Cardiac fibroblast (primary cell): ENCODE data around the gene EPHA2.
"Not testable (repeated sequence)": the region's sequence is repeated elsewhere in the genome, so short reads cannot be mapped to it uniquely, and the experiment has no call there.

ENCODE experiments used
- DNase-seq, 2 donors: peaks; one replicate each; pipeline versions ENCODE4 v3.0.0 to v3.0.0-alpha.2; 2010; ENCODE audit warnings: low read depth in 2 of 2
- H3K4me3 ChIP-seq, 2 donors: replicated peaks in 1 of 2; 1 replicate in 1 of 2; 2 replicates in 1 of 2; pipeline ENCODE4 v1.5.1; 2011; ENCODE audit warnings: low read depth in 2 of 2, low read length in 2 of 2, mild to moderate bottlenecking in 2 of 2, moderate library complexity in 1 of 2
- TF ChIP-seq, protein P1 (sequence below): IDR thresholded peaks from one replicate; pipeline ENCODE4 v1.5.1; 2011; ENCODE audit warnings: low read depth, mild to moderate bottlenecking, low read length, inconsistent platforms

Gene EPHA2

DNA sequence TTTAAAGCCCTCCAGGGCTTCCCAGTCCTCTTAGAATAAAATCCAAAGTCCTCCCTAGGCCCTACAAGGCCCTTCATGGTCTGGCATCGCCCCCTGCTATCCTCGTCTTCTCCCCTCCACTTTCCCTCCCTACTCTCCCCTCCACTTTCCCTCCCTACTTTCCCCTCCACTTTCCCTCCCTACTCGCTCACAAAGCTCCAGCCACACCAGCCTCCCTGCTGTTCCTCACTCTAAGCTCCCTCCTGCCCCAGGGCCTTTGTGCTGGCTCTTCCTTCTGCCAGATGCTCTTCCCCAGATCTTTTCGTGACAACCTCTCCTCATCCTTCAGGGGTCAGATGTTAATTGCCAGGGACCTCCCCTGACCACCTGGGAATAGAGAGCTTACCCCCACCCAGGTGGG, 43.8 kb upstream of the EPHA2 start:
- TF ChIP-seq, protein P1, sequence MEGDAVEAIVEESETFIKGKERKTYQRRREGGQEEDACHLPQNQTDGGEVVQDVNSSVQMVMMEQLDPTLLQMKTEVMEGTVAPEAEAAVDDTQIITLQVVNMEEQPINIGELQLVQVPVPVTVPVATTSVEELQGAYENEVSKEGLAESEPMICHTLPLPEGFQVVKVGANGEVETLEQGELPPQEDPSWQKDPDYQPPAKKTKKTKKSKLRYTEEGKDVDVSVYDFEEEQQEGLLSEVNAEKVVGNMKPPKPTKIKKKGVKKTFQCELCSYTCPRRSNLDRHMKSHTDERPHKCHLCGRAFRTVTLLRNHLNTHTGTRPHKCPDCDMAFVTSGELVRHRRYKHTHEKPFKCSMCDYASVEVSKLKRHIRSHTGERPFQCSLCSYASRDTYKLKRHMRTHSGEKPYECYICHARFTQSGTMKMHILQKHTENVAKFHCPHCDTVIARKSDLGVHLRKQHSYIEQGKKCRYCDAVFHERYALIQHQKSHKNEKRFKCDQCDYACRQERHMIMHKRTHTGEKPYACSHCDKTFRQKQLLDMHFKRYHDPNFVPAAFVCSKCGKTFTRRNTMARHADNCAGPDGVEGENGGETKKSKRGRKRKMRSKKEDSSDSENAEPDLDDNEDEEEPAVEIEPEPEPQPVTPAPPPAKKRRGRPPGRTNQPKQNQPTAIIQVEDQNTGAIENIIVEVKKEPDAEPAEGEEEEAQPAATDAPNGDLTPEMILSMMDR, result no peak
- no peak for DNase-seq
- no peak overlapping the region for H3K4me3 ChIP-seq

GRCh38 chr1:16199157-16199501, 43.3 kb upstream of the EPHA2 start:
- TF ChIP-seq, protein P1, result no peak
- H3K4me3 ChIP-seq, result no peak overlapping the region
- DNase-seq, result no peak

GRCh38 chr1:16198444-16199156, 42.7 kb upstream of the EPHA2 start:
- no peak for DNase-seq
- no peak overlapping the region for H3K4me3 ChIP-seq
- TF ChIP-seq, protein P1, result no peak

DNA sequence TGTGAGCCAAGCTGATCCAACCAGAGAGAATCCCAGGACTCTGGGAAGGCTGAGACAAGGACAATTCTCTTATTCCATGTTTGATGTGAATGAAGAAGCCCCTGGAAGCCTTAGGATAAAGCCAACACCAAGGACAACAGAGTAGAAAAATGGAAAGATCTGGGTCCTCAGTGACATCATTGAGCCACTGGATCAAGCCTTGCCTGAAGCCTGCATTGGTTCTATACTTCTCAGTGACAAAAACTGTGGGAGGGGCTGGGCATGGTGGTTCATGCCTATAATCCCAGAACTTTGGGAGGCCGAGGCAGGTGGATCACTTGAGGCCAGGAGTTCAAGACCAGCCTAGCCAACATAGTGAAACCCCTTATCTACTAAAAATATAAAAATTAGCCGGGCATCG, 41.0 kb upstream of the EPHA2 start:
- no peak for DNase-seq
- H3K4me3 ChIP-seq, result no peak overlapping the region
- TF ChIP-seq, protein P1, result no peak

DNA sequence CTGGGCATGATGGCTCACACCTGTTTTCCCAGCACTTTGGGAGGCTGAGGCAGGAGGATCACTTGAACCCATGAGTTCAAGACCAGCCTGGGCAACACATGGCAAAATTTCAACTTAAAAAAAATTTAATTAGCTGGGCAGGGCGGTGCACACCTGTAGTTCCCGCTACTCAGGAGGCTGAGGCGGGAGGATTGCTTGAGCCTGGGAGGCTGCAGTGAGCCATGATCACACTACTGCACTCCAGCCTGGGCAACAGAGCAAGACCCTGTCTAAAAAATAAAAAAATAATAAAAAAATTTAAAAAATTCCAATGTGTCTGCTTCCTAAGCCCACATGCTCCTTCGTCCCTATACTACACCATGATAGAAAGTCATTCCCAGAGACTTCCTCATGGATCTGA, 40.3 kb upstream of the EPHA2 start:
- H3K4me3 ChIP-seq, DNase-seq: not testable (repeated sequence)

DNA sequence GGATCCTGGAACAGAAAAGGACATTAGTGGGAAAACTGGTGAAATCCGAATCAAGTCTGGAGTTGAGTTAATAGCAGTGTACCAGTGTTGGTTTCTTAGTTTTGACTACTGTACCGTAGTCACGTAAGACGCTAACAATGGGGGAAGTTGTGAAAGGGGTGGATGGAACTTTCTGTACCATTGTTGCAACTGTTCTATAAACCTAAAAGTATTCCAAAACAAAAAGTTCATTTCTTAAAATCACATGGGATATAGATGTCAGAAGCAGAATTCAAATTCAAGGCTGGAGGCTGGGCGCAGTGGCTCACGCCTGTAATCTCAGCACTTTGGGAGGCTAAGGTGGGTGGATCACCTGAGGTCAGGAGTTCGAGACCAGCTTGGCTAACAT, 39.6 kb upstream of the EPHA2 start:
- no peak overlapping the region for H3K4me3 ChIP-seq
- TF ChIP-seq, protein P1, result no peak
- DNase-seq, result no peak

DNA sequence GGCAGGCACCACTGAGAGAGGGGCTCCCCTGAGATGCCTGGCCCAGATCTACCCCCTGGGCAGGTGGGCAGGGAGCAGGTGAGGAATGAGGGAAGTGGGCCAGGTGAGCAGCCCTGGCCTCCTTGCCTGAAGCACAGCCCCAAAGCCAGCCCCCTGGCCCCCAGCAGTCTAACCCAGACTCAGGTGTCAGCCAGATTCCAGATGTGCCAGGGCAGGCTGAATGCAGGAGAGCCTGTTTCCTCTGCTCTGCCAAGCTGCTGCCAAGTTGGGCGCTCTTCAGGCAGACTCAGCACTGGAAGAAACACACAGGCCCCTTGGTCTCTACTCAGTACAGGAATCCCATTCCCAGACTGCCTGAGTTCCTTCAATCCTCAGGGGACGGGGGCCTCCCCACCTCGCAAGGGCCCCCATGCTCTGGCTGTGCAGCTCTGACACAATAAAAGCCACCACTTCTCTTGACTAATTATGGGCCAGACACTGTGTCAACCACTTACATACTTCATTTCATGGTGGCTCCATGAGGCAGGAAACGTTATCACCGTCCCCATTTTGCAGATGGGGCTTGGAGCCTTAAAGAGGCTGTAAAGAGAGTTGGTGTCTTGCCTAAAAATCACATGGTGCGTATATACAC, 36.2 kb upstream of the EPHA2 start:
- no peak for DNase-seq
- TF ChIP-seq, protein P1, result no peak
- no peak overlapping the region for H3K4me3 ChIP-seq
